GM13976 (cell line): ENCODE data around the gene ANKRD44.

Experiments used
- DNase-seq: peaks from one replicate; pipeline ENCODE4 v3.0.0; 2012; ENCODE audit warnings: low spot score
- CTCF ChIP-seq: IDR thresholded peaks from 2 replicates; pipeline ENCODE4 v1.5.1; 2012; ENCODE audit warnings: borderline replicate concordance, mild to moderate bottlenecking; ENCODE audit not compliant: insufficient read depth; ENCODE audit errors: extremely low read depth, missing control alignments, control extremely low read depth
- in situ Hi-C: fragments of 300-500 bp; cut with MboI; formaldehyde crosslinking; loops from one replicate; pipeline ENCODE4 v1.12.0; 2022; ENCODE audit warnings: low sequenced_read_pairs, mixed read lengths, inconsistent platforms; ENCODE audit not compliant: unreplicated experiment

Gene ANKRD44

GRCh38 chr2:197276156-197276555, 34.4 kb downstream of the ANKRD44 start:
- no peak for DNase-seq
- no peak for TF ChIP-seq CTCF
- in situ Hi-C loops, result no loop called here

- in situ Hi-C loops, result no loop called here
Observed at GRCh38 chr2:197274937-197275336, 35.6 kb downstream of the ANKRD44 start.

GRCh38 chr2:197274349-197274748, 36.2 kb downstream of the ANKRD44 start:
- in situ Hi-C loops, result no loop called here
- no peak for TF ChIP-seq CTCF
- DNase-seq, result no peak

More at GRCh38 chr2:197274937-197275336, 35.6 kb downstream of the ANKRD44 start:
- no peak for DNase-seq
- TF ChIP-seq CTCF, result no peak

- TF ChIP-seq CTCF, result no peak
- in situ Hi-C loops, result no loop called here
- DNase-seq, result no peak
Observed at GRCh38 chr2:197273485-197273884, 37.1 kb downstream of the ANKRD44 start.

- no peak for TF ChIP-seq CTCF
- no peak for DNase-seq
- in situ Hi-C loops, result no loop called here
Observed at GRCh38 chr2:197270601-197271000, 40.0 kb downstream of the ANKRD44 start.

- no peak for TF ChIP-seq CTCF
- no peak for DNase-seq
- in situ Hi-C loops, result no loop called here
Observed at GRCh38 chr2:197269815-197270214, 40.8 kb downstream of the ANKRD44 start.
